Stimulated activated CD4-positive, alpha-beta T cell treated with anti-CD3 and anti-CD28 coated beads, TNF-alpha, amount 100 ng/mL, for 1 hour (primary cell): ENCODE results near the gene PRXL2A.
"Not testable (repeated sequence)": the region's sequence is repeated elsewhere in the genome, so short reads cannot be mapped to it uniquely, and the experiment has no call there.

Experiments
- DNase-seq, 3 donors: peaks; one replicate each; pipeline ENCODE4 v3.0.0-alpha.2; 2020; ENCODE audit warnings: low read depth in 3 of 3, low spot score in 1 of 3

The PRXL2A gene

DNA sequence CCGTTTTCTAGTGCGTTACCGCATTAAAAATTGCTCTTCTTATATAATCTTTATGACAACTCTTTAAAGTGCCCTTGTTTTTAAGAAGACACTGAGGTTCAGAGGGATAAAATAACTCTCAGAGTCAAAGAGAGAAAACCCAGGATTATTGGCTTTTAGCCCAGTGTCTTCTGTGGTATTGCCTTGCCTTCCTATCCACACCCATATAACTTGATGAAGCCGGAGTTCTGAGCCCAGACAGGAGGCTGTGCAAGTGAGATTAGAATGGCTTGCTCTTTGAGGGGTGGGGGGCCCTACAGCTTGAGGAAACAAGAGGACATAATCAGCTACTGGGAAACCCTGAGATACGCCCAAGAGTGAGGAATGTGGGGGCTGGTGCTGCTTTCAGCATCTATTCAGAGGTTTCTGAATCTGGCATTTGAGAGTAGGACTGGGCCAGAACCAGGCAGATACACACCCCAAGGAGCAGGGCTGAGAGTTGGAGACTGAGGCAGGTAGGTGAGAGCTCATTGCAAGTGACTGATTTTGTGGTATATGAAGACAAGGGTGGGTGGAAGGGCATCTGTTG lies 2.3 kb downstream of the PRXL2A start:
- DNase-seq: no peak

DNA sequence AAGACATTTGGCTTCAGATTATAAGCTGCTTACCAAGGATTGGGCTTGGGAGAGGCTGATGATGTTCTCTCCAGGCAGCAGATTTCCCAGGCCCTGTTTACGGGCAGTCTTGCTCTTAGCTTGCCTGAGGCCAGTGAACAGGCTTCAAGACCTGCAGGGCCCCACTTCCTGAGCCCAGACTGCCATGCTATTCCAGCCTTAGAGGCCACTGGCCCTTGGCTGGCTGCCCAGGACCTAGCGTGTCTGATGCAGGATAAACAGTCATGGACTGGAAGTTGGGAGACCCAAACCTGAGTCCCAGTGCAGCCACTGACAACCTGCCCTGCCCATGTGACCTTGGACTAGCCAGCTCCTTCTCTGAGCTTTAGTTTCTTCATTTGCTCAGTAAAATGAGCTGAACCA lies 2.9 kb downstream of the PRXL2A start:
- DNase-seq: no peak

DNA sequence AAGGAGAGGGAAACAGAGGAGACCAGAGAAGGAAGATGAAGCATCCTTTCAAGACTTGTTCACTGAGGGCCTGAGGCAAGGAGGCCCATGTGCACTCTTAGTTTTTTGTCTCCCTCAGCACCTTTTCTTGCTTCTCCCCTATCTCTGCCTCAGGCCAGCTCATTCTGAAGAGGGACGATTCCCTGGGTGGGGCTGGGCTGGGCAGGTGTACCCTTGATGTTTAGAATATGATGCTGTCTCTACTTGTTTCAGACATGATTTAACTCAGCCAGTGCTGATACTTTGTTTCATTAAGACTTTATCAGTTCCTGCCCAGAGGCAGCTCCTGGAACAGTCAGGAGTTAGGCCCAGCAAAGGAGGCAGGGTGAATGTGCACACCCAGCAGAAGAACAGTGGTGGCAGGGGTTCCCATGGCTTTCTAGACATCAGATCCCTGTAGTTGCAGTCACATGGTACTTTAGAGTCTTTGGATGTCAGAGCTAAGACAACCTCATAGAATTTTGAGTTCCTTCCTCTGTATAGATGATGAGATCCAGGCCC lies 3.4 kb downstream of the PRXL2A start:
- DNase-seq: no peak

DNA sequence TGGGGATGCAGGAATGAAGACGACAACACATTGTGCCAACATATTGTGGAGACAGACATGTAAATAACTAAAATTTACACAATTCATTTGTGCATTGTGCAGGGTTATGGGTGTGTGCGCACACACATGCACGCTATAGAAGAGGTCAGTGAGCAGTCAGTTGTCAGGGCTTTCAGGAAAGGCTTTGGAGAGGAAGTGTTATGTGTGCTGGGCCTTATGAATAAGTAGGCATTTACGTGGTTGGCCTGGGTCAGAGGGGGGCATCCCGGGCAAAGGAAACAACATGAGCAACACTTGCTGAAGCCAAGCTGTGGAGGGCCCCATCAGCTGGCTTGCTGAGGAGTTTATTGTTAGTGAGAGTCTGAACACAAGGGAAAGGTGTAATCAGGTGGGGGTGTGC lies 4.1 kb downstream of the PRXL2A start:
- DNase-seq: no peak

DNA sequence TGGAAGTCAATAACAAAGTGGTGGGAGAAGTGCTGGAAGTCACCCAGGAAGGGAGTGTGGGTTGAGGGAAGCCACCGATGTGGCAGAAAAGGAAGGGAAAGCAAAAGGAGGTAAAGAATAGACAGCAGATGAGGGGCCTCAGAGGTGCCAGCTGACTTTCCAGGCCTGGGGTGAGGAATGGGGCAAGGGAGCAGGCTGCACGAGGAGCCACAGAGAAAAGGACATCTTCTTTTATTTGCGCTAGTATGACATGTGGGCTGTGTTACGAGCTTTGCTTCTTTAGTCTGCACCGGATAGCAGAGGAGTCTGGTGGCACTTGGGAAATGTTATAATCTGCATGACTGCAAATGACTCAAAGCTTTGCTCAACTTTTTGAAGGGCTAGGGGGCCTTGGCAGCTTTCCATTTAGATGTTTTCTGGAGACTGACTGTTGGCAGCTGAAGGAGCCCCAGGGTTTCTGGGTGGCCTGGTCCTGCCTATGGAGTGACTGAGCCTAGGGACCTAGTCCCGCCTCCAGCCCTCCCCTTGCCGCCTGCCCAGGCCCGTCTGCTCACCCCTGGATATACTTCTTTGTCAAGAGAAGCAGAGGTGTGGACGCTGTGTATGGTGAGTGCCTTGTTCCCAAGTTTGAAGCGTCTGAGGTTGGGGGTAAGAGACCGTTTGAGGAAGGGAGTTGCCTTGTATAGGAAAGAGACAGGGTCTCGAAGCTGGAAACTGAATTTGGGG lies 5.1 kb downstream of the PRXL2A start:
- DNase-seq: no peak

DNA sequence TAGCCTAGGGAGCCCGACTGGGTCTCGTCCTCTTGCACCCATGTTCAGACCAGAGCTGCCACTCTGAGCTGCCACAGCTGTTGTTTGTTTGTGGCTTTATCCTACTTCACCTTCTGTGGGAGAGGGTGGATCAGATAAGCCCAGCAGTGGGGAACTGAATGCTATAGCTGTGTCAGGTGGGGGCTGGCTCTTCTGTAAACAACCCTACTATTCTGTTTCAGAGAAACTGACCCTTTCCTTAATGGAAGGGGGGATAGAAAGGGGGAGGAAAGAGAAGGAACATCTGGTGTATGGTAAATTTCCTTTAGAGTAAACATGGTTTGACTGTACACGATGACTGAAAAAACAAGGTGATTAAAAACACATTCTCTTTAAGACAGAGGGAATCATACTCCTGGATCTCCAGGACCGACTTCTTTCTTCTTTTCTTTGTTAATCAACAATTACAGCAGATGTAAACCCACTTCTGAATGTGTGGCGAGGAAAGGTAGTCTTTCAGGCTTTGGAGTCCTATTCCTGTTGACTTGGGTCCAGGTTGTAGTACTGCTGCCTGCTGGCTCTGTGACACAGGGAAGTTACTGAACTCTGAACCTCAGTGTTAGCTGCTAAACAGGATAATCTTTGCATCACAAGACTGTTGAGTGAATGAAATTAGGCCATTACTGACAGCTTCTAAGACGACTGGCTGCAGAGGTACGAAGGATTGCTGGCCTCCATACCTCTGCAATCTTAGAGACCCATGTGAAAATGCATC lies 6.0 kb downstream of the PRXL2A start:
- no peak for DNase-seq

DNA sequence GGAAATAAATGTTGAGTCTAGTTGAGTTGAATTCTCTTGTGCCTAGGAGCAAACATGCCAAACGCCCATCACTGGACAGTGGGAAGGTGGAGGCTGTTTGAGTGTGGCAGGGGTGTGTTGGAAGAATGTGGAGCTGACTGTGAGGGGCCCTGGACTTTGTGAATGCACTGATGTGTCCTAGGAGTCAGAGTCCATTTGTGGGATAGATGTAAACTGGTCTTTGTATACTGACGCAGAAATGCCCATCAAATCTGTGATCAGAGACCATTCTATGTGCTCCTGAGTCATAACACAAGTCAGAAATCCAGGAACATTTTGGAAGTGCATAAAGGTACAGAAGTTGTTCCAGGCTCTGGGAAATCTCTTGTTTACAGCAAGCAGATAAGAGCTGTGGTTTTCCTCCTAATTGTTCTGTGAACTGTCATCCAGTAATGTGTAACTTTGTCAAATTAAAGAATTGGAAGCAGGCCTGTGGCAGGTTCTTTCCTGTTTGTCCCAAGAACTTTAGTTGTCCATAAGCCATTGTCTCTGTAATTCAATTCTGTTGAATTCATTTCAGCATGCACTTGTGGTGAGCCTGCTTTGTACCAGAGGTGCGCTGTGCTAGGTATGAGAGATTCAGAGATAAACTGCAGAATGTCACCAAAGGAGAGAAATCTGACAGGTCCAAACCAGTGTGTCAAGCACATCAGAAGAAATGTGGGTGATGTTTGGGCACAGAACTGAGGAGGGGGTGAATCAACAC lies 7.6 kb downstream of the PRXL2A start:
- no peak for DNase-seq

DNA sequence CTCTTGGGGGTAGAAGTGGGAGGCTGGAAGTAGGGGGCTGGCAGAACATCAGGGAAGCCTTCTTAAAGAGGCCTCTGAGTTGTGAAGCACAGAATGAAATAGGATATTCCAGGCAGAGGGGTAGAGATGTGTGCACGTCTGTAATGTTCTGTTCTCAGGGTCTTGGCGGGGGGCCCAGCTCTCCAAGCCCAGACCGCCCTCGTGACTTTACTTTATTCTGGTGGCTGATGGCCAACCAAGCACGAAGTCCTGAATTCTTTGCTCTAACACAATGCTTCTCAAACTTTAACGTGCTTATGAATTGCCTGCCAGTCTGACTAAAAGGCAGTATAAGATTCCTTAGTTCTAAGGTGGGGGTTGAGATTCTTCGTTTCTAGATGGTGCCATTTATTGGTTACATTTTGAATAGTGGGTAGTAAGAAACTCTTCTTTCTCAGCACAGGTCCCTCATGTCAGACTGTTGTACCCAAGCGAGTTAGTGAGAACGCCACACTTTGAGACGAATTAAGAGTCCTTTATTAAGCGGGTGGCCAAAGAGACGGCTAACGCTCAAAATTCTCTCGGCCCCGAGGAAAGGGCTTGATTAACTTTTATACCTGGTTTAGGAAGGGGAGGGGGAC lies 8.2 kb downstream of the PRXL2A start:
- no peak for DNase-seq

DNA sequence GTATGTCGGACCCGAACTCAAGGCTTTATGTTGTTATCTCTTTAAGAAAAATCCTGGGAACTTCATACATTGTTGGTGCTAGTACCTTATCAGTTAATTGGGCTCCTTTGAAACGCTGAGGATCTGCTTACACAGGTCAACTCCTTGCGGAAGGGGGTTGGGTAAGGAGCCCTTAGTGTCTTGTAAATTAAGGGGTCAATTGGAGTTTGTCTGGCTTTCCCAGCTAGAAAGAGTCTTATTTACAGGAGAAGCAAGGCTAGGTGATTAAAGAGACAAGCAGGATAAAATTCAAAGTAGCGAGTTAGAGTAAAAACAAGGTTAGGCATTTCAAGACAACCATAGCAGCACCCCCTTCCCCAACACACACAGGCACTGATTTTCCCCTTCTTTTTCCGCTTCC lies 8.9 kb downstream of the PRXL2A start:
- not testable (repeated sequence) for DNase-seq

DNA sequence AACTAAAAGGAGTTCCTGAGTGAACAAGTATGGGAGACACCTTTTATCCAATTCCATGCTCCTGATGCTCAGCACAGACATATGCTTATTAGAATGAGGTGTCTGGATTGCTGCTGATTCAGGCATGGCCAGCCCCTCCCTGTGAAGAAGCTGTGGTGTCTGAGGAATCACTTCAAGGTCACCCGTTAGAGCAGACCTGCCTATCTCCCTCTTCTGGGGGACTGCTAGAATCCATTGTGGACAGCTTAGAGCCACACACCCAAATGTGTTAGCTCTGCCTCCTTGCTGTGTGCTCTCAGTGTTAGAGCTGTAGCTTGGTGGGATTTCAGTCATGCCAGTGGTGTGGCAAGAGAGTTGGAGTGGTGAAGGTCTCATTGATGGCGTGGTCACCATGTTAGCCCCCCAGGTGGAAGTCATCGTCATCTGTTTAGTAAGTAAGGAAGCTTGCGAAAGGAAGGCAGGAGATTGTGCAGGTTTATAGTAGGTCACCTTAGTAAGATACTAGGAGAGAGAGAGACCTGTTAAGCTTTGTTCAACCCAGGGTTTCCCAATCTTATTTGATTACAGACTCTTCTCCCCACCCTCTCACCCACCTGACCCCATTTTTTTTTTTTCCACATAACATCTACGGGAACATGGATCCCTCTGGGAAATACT lies 12.8 kb downstream of the PRXL2A start:
- DNase-seq: no peak

DNA sequence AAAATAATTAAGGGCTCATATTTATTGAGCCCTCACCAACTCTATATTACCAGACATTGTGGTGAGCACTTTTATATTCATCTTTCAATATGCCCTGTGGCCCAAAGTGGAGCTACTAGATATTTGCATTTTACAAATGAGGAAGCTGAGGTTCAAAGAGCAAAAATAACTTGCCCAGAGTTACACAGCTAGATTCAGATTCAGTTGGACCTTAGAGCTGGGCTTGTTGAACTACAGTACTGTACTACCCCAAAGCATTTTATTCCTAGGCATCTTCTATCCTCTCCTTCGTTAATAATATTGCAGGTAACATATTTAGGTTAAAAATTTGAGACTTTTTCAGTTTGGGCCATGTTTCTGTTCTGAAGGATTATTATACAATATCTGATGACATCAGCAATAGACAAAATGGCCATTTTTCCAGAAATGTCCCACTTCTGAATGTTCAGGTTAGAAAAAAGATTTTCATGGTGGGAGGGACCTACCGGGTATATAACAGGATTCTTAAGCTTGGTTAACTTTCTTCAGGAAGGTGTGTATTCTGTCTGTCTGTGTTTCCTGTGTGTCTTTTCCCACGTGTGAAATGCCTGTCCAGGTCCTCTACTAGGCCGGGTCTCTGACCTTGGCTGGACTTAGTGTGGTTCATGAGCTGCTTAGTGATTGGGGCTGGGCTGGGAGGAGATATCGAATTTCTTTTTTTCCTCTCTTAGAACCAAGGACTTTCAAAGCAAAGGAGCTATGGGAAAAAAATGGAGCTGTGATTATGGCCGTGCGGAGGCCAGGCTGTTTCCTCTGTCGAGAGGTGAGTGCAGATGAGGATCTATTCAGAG lies 13.6 kb downstream of the PRXL2A start:
- DNase-seq: no peak

DNA sequence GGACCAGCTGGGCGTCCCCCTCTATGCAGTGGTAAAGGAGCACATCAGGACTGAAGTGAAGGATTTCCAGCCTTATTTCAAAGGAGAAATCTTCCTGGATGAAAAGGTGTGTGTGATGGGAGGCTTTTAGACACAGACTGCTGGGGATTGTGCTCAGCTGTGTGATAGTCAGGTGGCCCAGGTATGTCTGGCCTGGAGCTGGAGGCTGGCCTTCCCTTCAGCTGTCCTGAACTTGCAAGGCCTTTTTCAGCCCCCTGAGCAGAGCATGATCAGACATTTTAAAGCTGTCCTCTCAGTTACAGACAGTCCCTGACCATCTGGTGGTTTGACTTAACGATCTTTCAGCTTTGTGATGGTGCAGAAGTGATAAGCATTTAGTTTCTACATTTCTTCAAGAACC lies 17.6 kb downstream of the PRXL2A start:
- no peak for DNase-seq

DNA sequence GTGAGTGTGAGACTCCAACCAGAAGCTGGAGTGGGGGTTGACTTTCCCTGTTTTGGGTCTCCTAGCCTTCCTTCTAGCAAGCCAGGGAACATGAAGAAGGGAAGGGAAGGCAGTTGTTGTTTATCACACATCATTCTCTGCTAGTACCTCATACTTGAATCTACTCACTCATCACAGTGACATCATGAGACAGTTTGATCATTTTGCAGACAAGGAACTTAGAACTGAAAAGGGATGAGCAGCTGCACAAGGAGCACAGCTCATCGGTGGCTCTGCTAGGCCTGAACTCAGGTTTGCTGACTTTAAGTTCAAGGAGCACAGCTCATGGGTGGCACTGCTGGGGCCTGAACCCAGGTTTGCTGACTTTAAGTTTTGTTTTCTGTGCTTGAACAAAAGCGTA lies 19.2 kb downstream of the PRXL2A start:
- no peak for DNase-seq

DNA sequence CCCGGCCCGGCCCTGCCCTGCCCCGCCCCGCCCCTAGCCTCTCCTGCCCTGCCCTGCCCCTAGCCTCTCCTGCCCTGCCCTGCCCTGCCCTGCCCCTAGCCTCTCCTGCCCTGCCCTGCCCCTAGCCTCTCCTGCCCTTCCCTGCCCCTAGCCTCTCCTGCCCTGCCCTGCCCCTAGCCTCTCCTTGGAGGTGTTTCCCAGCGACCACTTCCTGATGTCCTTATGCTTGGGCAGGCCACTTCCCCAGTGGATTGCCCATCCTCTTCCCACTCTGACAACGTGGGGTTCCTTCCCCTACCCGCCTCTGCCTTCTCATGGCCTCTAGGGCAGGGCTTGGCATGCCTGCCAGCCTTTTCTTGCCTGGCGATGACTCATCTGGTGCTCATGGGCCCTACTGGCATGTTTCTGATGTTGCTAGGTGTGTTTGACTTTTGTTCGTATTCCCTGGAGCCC lies 21.2 kb downstream of the PRXL2A start:
- no peak for DNase-seq

DNA sequence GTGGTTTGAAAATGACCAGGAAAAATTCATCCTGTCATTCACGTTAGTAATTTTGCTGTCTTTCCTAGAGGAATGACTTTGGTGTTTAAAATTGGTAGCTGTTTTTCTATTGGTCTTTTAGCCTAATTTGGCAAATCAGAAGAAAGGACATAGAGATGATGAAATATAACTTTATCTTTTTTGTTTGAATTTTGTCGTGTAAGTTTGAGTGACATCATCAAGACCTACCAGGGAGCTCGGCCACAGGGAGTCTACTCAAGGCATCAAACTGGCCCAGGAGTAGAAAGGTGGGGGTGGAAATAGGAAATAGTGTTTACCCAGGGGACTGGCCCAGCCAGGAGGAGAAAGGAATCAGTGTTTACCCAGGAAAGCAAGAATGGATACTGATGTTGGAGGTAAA lies 24.8 kb downstream of the PRXL2A start:
- no peak for DNase-seq

DNA sequence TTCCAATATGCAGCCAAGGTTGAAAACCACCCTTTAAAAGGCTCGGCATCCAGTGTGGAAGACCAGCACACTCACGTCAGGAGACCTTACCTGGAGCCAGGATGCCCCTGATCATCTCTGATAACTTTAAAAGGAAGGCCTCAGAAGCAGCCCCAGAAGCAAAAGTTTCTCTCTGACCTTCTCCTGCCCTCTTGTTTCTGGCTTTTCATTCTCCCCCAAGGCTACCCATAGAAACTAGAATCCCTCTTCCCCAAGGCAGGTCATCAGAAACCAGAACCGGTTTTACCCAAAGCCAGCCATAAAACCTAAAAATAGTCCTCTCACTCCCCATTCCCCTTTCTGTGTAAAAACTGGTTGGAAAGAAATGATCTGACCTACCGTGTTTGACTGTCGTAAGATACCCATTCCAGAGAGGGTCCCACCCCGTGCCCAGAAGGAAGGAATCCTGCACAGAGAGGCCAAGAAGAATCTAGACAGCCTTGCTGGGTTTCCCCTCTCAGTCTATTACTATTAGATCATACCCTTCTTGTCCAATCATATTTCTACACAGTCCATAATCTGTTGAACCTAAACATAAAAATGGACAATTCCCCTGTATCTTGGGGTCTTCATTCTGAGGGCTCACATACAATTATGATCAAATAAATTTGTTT lies 28.2 kb downstream of the PRXL2A start:
- no peak for DNase-seq

DNA sequence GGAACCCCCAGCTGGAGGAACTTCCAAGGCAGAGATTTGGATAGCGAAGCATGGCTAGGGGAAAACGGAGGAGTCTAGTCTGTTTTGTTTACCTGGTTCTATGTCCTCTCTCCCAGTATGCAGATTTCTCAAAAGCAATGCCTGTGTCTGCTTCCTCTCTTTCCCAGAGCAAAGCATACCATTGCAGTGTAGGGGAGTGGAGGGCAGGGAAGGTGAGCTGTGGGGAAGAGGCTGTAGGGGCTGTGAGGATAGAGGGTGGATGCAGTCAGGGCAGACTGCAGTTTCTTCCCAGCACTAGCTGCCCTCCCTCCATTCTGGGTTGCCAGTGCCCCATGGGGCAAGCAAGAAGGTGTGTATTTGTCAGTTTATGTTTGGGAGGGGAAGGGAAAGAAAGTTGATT lies 28.9 kb downstream of the PRXL2A start:
- no peak for DNase-seq

DNA sequence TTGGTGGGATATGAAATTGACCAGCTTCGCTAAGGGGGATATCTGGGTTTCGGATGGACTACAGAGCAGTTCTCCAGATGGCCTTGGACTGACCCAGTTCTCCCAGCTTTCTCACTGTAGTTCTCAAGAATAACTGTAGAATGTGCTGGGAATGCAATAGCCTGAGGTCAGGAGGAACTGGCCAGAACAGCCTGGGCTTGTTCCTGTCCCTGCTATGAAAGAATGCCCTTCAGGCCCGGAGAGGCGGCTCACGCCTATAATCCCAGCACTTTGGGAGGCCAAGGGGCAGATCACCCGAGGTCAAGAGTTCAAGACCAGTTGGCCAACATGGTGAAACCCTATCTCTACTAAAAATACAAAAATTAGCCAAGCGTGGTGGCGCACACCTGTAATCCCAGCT lies 33.5 kb downstream of the PRXL2A start:
- DNase-seq: no peak

DNA sequence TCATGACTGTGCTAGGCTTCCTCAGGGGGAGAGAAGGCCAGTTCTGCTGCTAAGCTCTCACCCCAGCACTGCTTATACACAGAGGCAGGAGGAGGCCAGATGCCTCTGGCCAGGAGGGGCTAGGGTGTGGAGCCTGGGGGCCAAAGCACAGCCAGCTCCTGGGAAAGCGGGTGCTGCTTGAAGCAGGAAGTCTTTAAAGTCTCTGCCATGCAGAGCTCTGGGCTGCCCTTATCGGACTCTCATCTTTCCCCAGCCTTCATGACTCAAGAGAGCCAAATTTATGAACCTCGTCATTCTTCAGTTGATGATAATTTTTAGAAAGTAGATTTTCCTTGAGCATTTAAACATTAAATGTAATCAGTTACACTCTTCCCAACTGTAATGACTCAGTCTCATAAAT lies 34.5 kb downstream of the PRXL2A start:
- DNase-seq: no peak
